Neural cell (in vitro differentiated cells): ENCODE data around the gene ANKRD44. TPM values are rescaled to one million over a fixed set of nuclear protein-coding genes. Genes with fewer than 3 reads are reported as not detected.

Experiments
- H2AFZ ChIP-seq: fragments of 200-600, 300-800 bp; sonication (generic), shearing (Covaris generic); 2 replicates; pipeline ENCODE4 v1.6.0; 2014; ENCODE audit warnings: low read depth, mild to moderate bottlenecking, antibody characterized with exemption, low read length, moderate library complexity
- H3F3A ChIP-seq: fragments of 200-600 bp; shearing (Covaris generic); 2 replicates; pipeline ENCODE4 v1.6.1; 2016; ENCODE audit warnings: mild to moderate bottlenecking, moderate library complexity, mixed read lengths, antibody characterized with exemption, low read length; ENCODE audit not compliant: insufficient read depth, poor library complexity, severe bottlenecking
- H3K27ac ChIP-seq: fragments of 200-600, 300-800 bp; sonication (generic), shearing (Covaris generic); 2 replicates; pipeline ENCODE4 v1.5.1; 2014; ENCODE audit warnings: mild to moderate bottlenecking, low read length, moderate library complexity
- H3K27me3 ChIP-seq: fragments of 300-800, 200-600 bp; sonication (generic), shearing (Covaris generic); 2 replicates; pipeline ENCODE4 v1.6.0; 2014; ENCODE audit warnings: mild to moderate bottlenecking, low read depth, low read length, moderate library complexity; ENCODE audit not compliant: insufficient read depth
- H3K36me3 ChIP-seq: fragments of 300-800, 200-600 bp; sonication (generic), shearing (Covaris generic); 2 replicates; pipeline ENCODE4 v1.5.1; 2014; ENCODE audit warnings: mild to moderate bottlenecking, antibody characterized with exemption, low read length, moderate library complexity; ENCODE audit not compliant: insufficient read depth
- H3K4me2 ChIP-seq: fragments of 300-800, 200-600 bp; sonication (generic), shearing (Covaris generic); 2 replicates; pipeline ENCODE4 v1.6.0; 2014; ENCODE audit warnings: mild to moderate bottlenecking, low read length
- H3K4me3 ChIP-seq: fragments of 300-800, 200-600 bp; sonication (generic), shearing (Covaris generic); 2 replicates; pipeline ENCODE4 v1.5.1; 2014; ENCODE audit warnings: mild to moderate bottlenecking, low read length, moderate library complexity
- H3K79me2 ChIP-seq: fragments of 200-600 bp; shearing (Covaris generic); replicated peaks from 2 replicates; pipeline ENCODE4 v1.6.0; 2014; ENCODE audit warnings: mild to moderate bottlenecking, low read length, moderate library complexity; ENCODE audit not compliant: insufficient read depth
- H3K9ac ChIP-seq: fragments of 300-800, 200-600 bp; sonication (generic), shearing (Covaris generic); 2 replicates; pipeline ENCODE4 v1.6.1; 2016; ENCODE audit warnings: mild to moderate bottlenecking, low read length, mixed read lengths
- H3K9me2 ChIP-seq: fragments of 200-600 bp; shearing (Covaris generic); 2 replicates; pipeline ENCODE4 v1.6.1; 2016; ENCODE audit warnings: mild to moderate bottlenecking, low read length, mixed read lengths; ENCODE audit not compliant: insufficient read depth
- H3K9me3 ChIP-seq: fragments of 200-600, 300-800 bp; sonication (generic), shearing (Covaris generic); 2 replicates; pipeline ENCODE4 v1.6.1; 2016; ENCODE audit warnings: mild to moderate bottlenecking, mixed run types, low read length, moderate library complexity, mixed read lengths
- H4K20me1 ChIP-seq: fragments of 200-600 bp; shearing (Covaris generic); 2 replicates; pipeline ENCODE4 v1.6.1; 2016; ENCODE audit warnings: mild to moderate bottlenecking, mixed run types; ENCODE audit not compliant: insufficient read depth
- CTCF ChIP-seq: fragments of 450-650 bp; IDR thresholded peaks from 2 replicates; pipeline ENCODE4 v1.5.1; 2014; ENCODE audit warnings: antibody characterized with exemption, mild to moderate bottlenecking, moderate library complexity; ENCODE audit not compliant: poor library complexity, severe bottlenecking
- EP300 ChIP-seq: fragments of 450-650 bp; conservative IDR thresholded peaks from 2 replicates; pipeline ENCODE4 v1.6.1; 2014; ENCODE audit warnings: antibody characterized with exemption, mild to moderate bottlenecking, moderate library complexity; ENCODE audit not compliant: poor library complexity, severe bottlenecking
- EZH2 ChIP-seq: fragments of 200-600, 300-800 bp; shearing (Covaris generic), sonication (generic); IDR thresholded peaks from 2 replicates; pipeline ENCODE4 v1.6.1; 2014; ENCODE audit warnings: antibody characterized with exemption, low read length, borderline replicate concordance, mild to moderate bottlenecking; ENCODE audit not compliant: insufficient read depth, poor library complexity, severe bottlenecking
- MXI1 ChIP-seq: fragments of 450-650 bp; conservative IDR thresholded peaks from 2 replicates; pipeline ENCODE4 v1.6.1; 2014; ENCODE audit warnings: antibody characterized with exemption, mild to moderate bottlenecking; ENCODE audit not compliant: poor library complexity, severe bottlenecking
- POLR2AphosphoS5 ChIP-seq: IDR thresholded peaks from 2 replicates; pipeline ENCODE4 v1.6.1; 2012
- RAD21 ChIP-seq: fragments of 450-650 bp; conservative IDR thresholded peaks from 2 replicates; pipeline ENCODE4 v1.6.1; 2014; ENCODE audit warnings: antibody characterized with exemption, mild to moderate bottlenecking, moderate library complexity
- REST ChIP-seq: IDR thresholded peaks from 2 replicates; pipeline ENCODE4 v1.6.1; 2012; ENCODE audit warnings: borderline replicate concordance
- SMC3 ChIP-seq: fragments of 450-650 bp; conservative IDR thresholded peaks from 2 replicates; pipeline ENCODE4 v1.6.1; 2014; ENCODE audit warnings: antibody characterized with exemption, mild to moderate bottlenecking, moderate library complexity; ENCODE audit not compliant: poor library complexity
- TAF1 ChIP-seq: IDR thresholded peaks from 2 replicates; pipeline ENCODE4 v1.6.1; 2012; ENCODE audit warnings: low read depth
- polyA plus RNA-seq: library from polyadenylated mRNA; depleted of rRNA; stranded (reverse); fragments of >200 nt; gene quantifications from 2 replicates; pipeline ENCODE4 v1.2.3, GENCODE V29; 2014

ANKRD44 gene
- polyA plus RNA-seq, 1 donor from 2014 or later = 94.3 TPM

- Histone ChIP-seq H3F3A (no peaks in the 10 kb centered on the region), H4K20me1 (no peaks in the 10 kb centered on the region), H3K27me3 (no peaks in the 10 kb centered on the region), H3K4me2 (no peak overlapping the region), H3K27ac (no peak overlapping the region), H3K79me2 (no peaks in the 10 kb centered on the region), H3K4me3 (no peak overlapping the region), H2AFZ (no peak overlapping the region), H3K9me3 (no peaks in the 10 kb centered on the region), H3K9ac (no peak overlapping the region), H3K36me3 (no peaks in the 10 kb centered on the region), H3K9me2 (no peaks in the 10 kb centered on the region)
- no peak for TF ChIP-seq TAF1
- no peak for TF ChIP-seq MXI1
- no peak for TF ChIP-seq EZH2
- no peak for TF ChIP-seq POLR2AphosphoS5
- no peak for TF ChIP-seq EP300
- TF ChIP-seq REST = no peak
- no peak for TF ChIP-seq SMC3
- TF ChIP-seq CTCF = no peak
- TF ChIP-seq RAD21 = no peak
Measured at GRCh38 chr2:197189426-197190099, 121.0 kb downstream of the ANKRD44 start.

GRCh38 chr2:197185676-197186075 lies 124.9 kb downstream of the ANKRD44 start:
- H4K20me1 ChIP-seq = no peaks in the 10 kb centered on the region
- no peak overlapping the region for H2AFZ ChIP-seq
- no peak overlapping the region for H3K4me2 ChIP-seq
- H3K9me2 ChIP-seq = no peaks in the 10 kb centered on the region
- H3F3A ChIP-seq = no peaks in the 10 kb centered on the region
- H3K9ac ChIP-seq = no peak overlapping the region
- H3K79me2 ChIP-seq = no peaks in the 10 kb centered on the region
- no peaks in the 10 kb centered on the region for H3K36me3 ChIP-seq
- H3K9me3 ChIP-seq = no peaks in the 10 kb centered on the region
- TF ChIP-seq REST (no peak), TAF1 (no peak), SMC3 (no peak), EP300 (no peak), CTCF (no peak), POLR2AphosphoS5 (no peak), MXI1 (no peak), RAD21 (no peak), EZH2 (no peak)
- no peaks in the 10 kb centered on the region for H3K27me3 ChIP-seq
- H3K4me3 ChIP-seq = no peak overlapping the region
- H3K27ac ChIP-seq = no peak overlapping the region
